GM21825 (cell line): Measurements from ENCODE around the gene C1S.
"Not testable (repeated sequence)": the region's sequence is repeated elsewhere in the genome, so short reads cannot be mapped to it uniquely, and the experiment has no call there.

Experiments
- ATAC-seq: cut with Tn5 transposase; IDR thresholded peaks from one replicate; pipeline ENCODE4 v1.9.1; 2021; ENCODE audit warnings: mild to moderate bottlenecking, moderate library complexity; ENCODE audit not compliant: unreplicated experiment

Gene C1S

DNA sequence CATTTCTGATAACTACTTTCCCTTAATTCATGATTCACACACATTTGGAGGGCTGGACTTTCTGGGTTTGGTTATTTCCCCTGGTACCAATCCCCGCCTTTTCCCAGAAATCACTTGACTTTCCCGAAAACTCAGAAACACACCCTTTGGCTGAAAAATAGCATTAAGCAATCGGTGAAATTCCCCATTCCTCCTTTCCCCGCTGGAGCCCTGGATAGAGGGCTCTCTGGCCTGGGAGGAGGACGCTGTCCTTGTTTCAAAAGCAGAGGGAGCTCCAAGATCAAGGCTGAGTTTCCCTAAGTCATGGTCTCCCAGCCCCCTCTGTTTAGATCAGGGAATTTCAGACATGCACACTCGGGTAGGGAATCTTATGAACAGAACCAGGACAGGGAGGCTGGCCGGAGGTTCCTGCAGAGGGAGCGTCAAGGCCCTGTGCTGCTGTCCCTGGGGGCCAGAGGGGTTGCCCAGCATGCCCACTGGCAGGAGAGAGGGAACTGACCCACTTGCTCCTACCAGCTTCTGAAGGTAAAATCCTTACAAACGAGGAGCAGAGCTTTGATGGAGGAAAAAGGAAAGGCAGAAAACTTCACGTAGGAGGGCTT lies at the start of gene C1S:
Gene C1S (plus strand): TSS at position 366 of the 602 bp plus-strand sequence. CDS start 1,195 bp downstream, outside the sequence.
- ATAC-seq: no peak

DNA sequence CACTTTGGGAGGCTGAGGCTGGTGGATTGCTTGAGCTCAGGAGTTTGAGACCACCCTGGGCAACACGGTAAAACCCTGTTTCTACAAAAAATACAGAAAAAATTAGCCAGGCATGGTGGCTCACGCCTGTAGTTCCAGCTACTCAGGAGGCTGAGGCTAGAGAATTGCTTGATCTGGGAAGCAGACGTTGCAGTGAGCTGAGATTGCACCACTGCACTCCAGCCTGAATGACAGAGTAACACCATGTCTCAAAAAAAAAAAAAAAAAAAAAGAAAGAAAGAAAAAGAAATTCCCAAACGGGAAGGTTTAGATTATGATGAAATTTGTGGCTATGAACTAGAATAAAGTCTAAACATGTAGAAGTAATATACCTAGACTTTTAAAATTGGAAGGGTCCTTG lies 49.1 kb upstream of the C1S start:
- not testable (repeated sequence) for ATAC-seq

DNA sequence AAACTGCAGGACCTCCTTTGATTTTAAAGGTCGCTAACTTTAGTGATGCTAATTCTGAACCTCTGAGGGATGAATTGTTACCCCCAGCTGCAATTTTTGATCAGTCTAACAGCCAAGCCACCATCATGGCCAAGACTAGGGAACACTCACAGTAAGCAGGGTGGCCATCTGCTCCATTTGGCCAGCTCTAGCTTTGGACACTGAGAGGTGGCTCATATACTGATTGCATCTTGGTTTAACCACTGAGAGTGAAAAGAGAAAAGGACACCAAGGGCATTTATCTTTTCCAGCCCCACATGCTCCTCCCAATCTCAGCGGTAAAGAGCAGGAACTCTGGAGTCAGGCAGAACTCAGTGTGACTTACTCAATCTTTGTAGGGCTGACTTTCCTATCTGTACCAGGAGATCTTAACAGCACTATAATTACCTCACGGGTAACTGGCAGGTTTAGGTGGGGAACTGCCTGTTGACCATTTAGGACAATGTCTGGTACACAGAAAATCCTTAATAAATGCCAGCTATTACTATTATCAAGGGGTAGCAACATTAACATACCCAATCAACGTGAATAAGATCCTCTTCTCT lies 48.4 kb upstream of the C1S start:
- ATAC-seq: no peak

DNA sequence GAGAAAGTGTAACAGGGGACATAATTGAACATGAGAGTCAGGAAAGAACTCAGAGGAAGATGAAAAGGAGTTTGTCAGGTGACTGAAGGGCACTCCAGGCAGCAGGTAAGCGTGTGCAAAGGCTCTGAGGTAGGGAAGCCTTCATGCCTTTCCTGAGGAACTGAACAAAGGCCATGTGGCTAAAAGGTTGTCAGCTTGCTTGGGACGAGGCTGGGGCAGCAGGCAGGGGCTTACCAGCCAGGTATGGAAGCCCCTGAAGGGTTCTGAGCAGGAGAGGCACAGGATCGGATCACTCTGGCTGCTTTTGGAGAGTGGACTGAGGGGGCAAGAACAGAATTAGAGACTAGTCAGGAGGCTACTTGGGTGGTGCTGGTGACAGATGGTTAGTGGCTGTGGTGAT lies 47.4 kb upstream of the C1S start:
- no peak for ATAC-seq

DNA sequence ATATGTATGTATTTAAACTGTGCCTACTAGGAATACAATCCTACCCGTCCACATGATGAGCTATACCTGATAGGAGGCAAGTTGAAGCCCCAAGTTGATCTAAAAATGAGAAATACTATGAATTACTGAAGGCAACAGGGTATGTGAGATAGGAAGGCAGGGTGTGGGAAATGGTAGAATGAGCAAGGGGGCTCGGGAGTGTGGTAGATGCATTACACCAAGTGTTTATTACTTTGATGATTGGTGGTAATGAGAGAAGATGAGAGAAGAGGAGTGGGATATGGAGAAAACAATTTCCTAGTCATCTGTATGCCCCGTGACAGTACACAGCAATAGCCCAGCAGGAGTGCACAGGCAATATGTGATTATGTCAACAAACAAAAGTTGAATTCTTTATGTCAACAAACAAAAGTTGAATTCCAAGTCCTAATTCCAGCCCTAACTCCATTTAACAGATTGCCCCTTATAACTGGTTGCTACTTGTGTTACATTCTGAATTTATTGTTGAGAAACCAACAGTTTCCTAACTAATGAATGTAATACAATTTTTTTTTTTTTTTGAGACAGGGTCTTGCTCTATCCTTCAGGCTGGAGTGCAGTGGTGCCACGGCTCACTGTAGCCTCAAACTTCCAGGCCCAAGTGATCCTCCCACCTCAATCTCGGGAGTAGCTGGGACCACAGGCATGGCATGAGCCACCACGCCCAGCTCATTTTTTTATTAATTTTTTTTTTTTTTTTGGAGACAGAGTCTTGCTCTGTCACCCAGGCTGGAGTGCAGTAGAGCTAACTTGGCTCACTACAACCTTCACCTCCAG lies 44.8 kb upstream of the C1S start:
- ATAC-seq: no peak

DNA sequence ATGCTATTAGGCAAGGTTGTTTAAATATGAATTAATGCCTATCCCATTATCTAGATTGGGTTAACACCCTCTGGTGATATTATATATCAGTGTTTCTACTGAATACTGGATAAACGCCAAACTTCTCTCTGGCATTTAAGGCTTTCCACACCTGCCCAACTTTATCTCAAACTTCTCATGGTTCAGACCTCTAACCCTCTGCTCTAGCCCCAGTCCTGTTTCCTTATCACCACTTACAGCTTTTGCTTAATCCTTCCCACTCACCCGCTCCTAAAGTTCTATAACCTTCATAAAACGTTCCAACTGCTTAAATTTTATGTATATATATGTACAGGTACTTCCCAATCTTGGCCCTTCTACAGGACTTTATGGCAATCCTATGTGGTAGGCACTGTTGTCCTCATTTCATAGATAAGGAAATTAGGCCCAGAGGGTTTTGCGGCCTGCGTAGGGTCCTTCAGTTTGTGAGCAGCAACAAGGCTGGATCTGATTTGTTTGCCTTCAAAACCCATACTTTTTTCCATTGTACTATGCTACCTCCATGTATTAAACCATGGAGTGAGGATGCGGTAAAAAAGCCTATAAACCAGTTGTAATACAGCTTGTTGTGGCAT lies 43.5 kb upstream of the C1S start:
- no peak for ATAC-seq

DNA sequence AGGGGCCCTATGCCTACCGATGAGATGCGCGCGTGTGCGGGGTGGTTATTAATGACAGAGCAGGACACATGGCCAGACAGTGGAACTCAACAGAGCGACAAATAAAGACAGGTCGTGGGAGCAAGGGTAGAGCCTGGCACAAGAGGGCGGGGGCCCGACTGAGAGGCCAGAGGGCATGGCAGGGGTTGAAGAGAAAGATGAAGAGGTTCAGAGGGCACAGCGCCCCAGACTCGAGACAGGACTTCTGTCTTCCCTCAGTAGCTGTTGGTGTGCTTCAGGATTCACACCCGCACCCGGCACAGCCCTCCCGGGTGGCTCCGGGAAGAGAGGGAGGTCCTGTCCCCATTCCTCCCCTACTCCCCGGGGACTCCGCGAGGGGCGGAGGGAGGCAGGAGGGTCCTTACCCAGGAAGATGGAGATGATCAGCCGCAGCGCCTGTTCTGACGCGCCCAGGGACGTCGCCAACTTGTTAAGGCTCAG lies 42.6 kb upstream of the C1S start:
- peak; percentile 6 for ATAC-seq

DNA sequence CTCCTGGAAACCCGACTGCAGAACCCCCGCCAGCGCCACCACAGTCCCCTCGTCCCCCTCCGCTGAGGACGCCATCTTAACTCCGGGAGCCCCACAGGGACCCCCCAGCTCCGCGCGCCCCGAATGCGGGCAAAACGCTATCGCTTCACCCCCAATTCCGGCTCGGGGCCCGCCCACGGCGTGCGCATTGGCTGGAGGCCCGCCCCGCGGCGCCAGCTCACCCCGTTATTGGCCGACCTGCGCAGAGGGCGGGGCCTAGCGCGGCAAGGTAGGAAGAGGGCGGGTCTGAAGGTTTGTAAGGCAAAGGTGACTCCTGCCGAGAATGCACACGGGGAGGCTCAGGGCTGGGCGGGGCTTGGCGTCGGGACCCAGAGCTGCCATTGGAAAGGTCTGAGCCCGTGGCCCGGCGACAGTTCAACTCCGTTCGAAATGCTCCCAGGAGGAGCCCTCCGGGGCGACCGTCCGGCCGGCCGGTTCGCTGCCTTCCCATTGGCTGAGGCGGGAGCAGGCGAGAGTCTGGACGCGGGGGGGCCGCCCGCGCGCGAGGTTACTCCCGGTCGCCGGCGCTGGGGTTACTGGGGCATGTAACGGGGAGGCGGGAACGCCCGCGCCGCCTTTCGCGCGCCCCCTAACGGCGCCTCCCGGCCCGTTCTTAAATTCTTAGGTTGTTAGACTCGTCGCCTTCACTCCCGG lies 42.0 kb upstream of the C1S start, which contains the start of gene LPCAT3:
Gene LPCAT3 (minus strand): TSS at position 127 of the 693 bp plus-strand sequence. CDS start 52 bp downstream, at position 75.
- peak; percentile 89 for ATAC-seq

DNA sequence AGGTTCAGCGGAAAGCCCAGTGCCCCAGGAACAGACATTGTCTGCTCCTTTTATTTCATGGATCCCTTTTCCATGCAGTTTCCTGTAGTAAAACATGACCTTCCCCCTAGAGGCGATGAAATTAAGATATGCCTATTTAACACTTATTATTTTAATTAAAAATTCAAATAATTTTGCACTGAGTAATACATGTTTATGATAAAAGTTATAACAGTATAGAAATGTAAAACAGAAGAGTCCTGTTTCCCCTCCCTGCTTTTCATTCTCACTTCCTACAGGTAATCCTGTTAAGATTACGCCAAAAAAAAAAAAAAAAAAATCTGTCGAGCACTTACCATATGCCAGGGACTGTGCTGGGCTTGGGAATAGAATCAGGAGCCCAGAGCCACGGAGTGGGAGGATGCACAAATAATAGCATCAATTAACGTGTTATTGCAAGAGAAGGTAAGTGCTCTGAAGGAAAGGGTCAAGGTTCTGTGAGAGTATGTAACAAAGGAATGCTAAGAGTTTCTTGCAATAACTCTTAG lies 41.4 kb upstream of the C1S start:
- ATAC-seq: no peak

DNA sequence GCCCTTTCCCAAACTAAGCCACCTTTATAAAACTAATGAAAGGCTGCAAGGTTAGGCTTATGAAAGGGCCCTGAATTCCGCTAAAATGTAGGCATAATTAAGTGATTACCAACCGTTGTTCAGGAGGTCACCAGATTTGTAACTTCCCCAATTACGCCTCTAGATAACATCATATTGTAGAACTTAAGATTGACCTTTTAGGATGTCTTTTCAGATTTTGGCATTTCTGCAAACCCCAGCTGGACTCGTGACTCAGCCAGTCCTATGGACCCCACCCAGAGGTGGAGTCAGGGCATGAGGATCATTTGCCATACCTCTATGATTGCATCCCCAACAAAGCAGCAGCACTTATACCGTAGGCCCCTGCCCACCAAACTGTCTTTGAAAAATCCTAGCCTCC lies 38.6 kb upstream of the C1S start:
- ATAC-seq: no peak

DNA sequence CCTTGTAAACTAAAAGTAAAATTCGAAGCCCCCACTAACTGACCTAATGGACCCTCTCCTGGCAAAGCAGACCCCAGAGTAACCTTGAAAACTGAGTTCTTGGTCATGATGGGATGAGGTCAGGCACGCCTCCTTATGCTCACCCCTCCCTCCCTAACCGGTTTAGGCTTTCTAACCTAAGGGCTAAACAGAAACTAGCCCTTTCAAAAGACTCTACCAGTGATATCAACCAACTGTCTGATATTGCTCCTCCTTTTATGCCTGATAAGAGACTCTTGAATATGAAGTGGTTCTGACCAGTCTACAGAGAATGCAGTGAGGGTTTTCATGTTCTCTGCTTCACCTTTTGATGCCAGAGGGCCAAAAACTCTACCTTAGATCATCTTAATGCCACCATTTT lies 37.4 kb upstream of the C1S start:
- ATAC-seq: no peak

DNA sequence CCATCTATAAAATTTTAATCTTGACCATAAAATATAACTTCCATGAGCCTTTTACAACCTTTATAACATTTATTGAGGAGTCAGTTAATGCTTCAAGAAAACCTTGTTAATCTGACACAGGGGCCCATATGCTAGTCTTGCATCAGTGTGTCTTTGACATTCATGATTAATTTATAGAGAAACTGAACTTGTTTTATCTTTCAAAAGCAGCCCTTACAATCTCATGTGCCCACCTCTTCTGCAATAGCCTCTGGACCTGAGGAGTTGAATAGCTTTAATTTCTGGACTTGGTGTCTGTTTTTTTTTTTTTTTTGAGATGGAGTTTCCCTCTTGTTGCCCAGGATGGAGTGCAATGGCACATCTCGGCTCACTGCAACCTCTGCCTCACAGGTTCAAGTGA lies 33.7 kb upstream of the C1S start:
- ATAC-seq: no peak

DNA sequence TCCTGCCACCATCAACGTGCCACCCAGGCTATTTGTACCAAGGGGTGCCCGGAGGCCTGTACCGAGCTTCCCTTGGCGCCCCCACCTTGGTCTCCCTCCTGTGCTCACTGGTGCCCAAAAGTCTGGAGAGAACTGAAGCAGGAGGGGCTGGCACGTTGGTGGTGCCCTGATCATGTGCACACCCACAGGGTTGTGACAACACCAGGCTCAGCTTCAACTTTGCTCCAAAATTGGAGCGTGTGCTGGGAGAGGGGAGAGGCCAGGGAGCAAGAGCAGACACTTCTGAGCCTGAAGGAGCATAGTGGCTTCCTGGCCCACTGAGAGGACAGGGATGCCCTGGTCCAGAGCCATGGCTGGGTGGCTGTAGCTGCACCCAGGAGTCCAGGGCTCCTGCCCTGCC lies 29.2 kb upstream of the C1S start:
- ATAC-seq: no peak

DNA sequence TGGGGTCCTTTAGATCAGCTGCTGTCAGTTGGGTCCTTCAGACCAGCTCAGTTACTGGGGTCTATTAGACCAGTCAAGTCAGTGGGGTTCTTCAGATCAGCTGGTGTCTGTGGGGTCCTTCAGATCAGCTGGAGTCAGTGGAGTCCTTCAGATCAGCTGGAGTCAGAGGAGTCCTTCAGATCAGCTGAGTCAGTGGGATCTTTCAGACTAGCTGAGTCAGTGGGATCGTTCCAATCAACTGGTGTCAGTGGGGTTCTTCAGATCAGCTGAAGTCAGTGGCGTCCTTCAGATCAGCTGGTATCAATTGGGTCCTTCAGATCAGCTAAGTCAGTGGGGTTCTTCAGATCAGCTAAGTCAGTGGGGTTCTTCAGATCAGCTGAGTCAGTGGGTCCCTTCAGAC lies 27.5 kb upstream of the C1S start:
- ATAC-seq: no peak

DNA sequence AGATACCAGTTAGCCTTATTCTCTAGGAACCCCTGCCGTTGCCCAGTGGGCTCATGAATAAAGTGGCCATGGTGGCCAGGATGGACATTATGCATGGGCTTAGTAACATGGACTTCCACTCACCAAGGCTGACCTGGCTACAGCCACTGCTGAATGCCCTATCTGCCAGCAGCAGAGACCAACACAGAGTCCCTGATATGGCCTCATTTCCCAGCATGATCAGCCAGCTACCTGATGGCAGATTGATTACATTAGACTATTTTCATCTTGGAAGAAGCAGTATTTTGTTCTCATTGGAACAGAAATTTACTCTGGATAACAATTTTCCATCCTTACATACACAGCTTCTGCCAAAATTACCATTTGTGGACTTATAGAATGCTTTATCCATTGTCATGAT lies 26.1 kb upstream of the C1S start:
- no peak for ATAC-seq

DNA sequence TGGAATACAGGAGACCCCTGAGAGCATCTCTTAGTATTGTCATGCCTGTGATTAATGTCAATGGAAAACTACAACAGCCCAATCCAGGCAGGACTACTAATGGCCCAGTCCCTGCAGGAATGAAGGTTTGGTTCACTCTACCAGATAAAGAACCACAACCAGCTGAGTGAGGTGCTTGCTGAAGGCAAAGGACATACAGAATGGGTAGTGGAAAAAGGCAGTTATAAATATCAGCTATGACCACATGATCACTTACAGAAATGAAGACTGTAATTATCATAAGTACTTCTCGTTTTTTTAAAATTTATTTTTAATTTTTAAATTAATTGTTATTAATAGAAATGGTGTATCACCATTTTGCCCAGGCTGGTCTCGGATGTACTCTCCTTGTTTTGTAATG lies 25.1 kb upstream of the C1S start:
- no peak for ATAC-seq

DNA sequence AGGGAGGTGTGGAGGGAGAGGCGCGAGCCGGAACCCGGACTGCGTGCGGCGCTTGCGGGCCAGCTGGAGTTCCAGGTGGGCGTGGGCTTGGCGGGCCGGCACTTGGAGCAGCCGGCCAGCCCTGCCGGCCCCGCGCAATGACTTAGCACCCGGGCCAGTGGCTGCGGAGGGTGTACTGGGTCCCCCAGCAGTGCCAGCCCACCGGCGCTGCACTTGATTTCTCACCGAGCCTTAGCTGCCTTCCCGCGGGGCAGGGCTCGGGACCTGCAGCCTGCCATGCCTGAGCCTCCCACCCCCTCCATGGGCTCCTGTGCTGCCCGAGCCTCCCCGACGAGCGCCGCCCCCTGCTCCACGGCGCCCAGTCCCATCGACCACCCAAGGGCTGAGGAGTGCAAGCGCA lies 23.1 kb upstream of the C1S start:
- ATAC-seq: not testable (repeated sequence)

DNA sequence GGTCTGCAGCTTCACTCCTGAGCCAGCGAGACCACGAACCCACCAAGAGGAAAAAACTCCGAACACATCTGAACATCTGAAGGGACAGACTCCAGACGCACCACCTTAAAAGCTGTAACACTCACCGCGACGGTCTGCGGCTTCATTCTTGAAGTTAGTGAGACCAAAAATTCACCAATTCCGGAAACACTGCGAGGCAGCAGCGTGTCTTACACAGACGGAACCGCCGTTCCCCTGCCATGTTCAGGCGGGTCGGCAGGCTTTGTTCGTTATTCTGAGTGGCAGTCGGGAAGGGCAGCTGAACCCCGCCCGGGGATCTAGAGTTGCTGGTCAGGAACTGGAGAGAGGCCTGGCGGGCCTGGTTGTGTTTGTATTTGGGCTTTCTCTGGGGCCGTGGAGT lies 21.9 kb upstream of the C1S start:
- ATAC-seq: no peak

DNA sequence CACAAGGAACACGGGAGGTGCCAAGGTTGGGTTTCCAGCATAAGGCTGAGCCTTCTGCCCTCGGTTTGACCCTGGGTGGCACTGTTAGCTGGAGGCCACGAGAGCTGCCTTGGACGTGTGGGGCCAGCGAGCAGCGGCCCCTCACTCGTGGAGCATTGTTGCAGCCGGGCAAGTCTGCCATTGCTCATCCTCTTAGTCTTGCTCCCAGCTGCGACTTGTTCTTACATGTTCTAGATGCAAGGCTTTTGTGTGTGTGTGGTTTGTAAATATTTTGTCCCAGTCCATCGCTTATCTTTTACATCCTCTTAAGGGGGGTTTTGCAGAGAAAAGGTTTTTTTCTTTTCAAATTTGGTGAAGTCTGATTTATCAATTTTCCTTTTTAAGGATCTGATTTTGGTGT lies 21.1 kb upstream of the C1S start:
- no peak for ATAC-seq

DNA sequence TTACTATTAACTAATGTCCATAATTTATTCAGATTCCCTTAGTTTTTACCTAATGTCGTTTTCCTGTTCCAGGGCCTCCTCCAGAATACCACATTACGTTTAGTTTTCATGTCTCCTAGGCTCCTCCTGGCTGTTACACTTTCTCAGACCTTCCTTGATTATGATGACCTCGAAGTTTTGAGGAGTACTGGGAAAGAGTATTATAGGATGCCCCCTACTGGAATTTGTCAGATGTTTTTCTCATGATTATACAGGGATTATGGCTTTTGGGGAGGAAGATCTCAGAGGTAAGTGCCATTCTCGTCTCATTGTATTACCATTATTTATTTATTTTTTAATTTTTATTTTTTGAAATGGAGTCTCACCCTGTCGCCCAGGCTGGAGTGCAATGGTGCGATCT lies 17.7 kb upstream of the C1S start:
- ATAC-seq: no peak

DNA sequence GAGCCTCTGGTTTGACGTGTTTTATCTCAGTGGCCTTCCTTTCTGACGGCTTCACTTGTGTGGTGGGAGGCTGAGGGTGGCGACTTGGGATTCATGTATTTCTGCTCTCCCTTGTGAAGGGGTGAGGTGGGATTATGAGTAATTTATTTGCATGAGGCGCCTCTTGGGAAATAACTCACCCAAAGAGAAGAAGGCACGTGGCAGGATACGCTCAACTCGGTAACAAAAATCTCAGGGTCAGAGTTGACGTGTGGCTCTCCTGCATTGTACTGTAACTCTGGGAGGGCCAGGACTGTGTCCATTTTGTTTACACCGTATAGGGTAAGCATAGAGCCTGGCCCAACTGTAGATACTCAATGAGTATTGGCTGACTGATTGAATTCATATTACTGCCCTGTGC lies 14.6 kb upstream of the C1S start:
- ATAC-seq: no peak
